ENCODE results near the gene PDGFD.

PDGFD gene

DNA sequence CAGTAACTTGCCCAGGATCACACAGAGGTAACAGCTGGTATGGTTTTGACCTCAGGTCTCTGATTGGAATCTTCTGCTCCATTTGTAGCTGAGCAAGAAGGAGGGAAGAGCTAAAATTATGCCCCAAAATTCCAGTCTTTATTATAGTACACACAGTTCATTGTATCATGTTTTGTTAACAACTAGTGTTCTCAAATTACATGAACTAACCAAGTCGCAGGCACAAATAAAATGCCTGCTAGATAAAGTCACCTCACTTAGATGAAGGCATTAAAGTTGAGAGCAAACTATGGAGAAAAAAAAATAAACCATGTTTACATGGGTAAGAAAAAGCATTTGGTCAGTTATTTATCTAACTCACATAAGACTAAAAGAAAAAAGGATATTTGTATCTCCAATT, 58.8 kb downstream of the PDGFD start:
- DNase-seq (ENCODE audit: low read depth, low spot score) = no peak
- in situ Hi-C loops (cut with HindIII; ENCODE audit: low sequenced_read_pairs) = no loop called here
- H3K4me3 ChIP-seq (ENCODE audit: low read depth, low read length) = no peak overlapping the region
- TF ChIP-seq, protein P1, sequence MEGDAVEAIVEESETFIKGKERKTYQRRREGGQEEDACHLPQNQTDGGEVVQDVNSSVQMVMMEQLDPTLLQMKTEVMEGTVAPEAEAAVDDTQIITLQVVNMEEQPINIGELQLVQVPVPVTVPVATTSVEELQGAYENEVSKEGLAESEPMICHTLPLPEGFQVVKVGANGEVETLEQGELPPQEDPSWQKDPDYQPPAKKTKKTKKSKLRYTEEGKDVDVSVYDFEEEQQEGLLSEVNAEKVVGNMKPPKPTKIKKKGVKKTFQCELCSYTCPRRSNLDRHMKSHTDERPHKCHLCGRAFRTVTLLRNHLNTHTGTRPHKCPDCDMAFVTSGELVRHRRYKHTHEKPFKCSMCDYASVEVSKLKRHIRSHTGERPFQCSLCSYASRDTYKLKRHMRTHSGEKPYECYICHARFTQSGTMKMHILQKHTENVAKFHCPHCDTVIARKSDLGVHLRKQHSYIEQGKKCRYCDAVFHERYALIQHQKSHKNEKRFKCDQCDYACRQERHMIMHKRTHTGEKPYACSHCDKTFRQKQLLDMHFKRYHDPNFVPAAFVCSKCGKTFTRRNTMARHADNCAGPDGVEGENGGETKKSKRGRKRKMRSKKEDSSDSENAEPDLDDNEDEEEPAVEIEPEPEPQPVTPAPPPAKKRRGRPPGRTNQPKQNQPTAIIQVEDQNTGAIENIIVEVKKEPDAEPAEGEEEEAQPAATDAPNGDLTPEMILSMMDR (IDR thresholded peaks at IDR 0.05; ENCODE audit: low read depth, low read length) = no peak

DNA sequence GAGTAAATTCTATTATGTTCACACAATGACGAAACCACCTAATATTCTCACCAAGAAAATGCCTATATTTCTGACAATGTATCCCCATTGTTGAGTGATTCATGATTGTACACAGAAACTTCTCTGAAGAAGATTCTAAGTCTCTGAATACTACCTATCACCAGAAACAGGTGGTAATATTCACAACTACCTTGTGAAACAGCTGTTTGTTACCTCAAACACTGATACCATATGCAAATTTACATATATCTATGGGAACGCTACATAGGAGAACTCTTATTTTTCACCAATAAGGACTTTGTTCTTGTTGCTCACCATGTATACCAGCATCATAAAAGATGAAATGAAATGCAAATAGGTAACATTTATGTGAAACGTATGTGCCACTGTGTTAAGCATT, 59.3 kb downstream of the PDGFD start:
- no peak for DNase-seq (ENCODE audit: low read depth, low spot score)

DNA sequence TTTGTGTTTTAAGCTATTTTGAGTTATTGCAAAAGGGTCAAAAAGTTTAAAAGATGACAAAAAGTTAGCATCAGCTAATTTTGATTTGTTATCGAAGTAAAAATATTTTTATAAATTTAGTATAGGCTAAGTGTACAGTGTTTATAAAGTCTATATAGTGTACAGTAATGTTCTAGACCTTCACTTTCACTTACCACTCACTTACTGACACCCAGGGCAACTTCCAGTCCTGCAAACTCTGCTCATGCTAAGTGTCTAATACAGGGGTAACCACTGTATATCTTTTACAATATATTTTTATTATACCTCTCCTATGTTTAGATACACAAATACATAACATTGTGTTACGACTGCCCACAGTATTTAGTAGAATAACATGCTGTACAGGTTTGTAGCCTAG, 59.7 kb downstream of the PDGFD start:
- in situ Hi-C loops (cut with HindIII; ENCODE audit: low sequenced_read_pairs) = no loop called here
- DNase-seq (ENCODE audit: low read depth, low spot score) = no peak
- H3K4me3 ChIP-seq (ENCODE audit: low read depth, low read length) = no peak overlapping the region
- TF ChIP-seq, protein P1 (IDR thresholded peaks at IDR 0.05; ENCODE audit: low read depth, low read length) = no peak

More for the DNA sequence above, 59.3 kb downstream of the PDGFD start:
- in situ Hi-C loops (cut with HindIII; ENCODE audit: low sequenced_read_pairs) = no loop called here
- H3K4me3 ChIP-seq (ENCODE audit: low read depth, low read length) = no peak overlapping the region
- TF ChIP-seq, protein P1 (IDR thresholded peaks at IDR 0.05; ENCODE audit: low read depth, low read length) = no peak

DNA sequence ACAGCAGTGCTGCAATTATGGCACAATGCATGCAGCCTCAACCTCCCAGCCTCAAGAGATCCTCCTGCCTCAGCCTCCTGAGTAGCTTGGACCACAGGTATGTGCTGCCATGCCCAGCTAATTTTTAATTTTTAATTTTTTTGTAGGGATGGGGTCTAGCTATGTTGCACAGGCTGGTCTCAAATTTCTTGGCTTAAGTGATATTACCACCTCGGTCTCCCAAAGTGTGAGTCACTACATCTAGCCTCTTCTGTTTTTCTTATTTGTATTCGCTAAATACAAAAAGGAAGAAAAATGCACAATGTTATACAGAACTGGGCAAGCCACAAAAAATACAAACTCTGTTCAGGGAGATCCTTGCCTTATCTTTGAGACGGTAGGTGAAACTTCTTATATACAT, 65.4 kb downstream of the PDGFD start:
- in situ Hi-C loops (cut with HindIII; ENCODE audit: low sequenced_read_pairs) = no loop called here
- DNase-seq (ENCODE audit: low read depth, low spot score) = no peak
- TF ChIP-seq, protein P1 (IDR thresholded peaks at IDR 0.05; ENCODE audit: low read depth, low read length) = no peak

DNA sequence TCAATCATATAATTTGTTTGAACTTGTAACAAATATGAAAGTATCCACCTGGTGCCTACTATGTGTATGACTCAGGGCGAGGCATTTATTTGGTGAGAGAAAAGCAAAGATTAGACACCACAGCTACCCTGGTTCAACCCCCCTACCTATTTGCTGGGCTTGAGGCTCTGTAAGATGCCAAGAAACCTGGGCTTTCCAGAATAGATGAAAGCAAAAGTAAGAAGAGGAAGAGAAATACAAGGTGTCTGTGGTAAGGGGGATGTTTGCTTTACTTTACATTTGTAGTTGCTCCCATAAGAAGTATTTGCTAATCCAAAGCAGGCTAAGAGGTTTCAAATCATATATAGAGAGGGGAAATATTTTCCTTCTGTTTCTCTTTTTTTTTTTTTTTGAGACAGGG, 65.8 kb downstream of the PDGFD start:
- TF ChIP-seq, protein P1 (IDR thresholded peaks at IDR 0.05; ENCODE audit: low read depth, low read length) = no peak
- in situ Hi-C loops (cut with HindIII; ENCODE audit: low sequenced_read_pairs) = no loop called here
- no peak for DNase-seq (ENCODE audit: low read depth, low spot score)
- H3K4me3 ChIP-seq (ENCODE audit: low read depth, low read length) = no peak overlapping the region

More for the DNA sequence above, 65.4 kb downstream of the PDGFD start:
- H3K4me3 ChIP-seq (ENCODE audit: low read depth, low read length) = no peak overlapping the region

DNA sequence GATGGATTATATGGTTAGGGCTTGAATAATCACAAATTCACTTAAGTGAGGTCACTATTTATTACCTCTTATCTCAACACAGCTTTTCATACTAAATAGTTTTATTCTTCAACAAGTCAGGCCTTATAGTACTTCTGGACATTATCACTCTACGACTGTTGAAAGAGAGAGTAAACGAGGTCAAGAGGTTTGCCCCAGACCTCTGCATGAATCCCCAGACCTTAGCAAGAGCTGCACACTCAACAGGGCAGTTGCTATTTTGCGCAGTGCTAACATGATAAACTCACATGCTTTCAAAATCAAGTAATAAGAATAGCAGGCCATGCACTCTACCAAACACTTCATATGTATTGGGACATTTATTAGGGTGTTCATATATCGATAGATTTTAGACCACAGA, 67.0 kb downstream of the PDGFD start:
- TF ChIP-seq, protein P1 (IDR thresholded peaks at IDR 0.05; ENCODE audit: low read depth, low read length) = no peak
- H3K4me3 ChIP-seq (ENCODE audit: low read depth, low read length) = no peak overlapping the region
- in situ Hi-C loops (cut with HindIII; ENCODE audit: low sequenced_read_pairs) = no loop called here
- DNase-seq (ENCODE audit: low read depth, low spot score) = no peak

DNA sequence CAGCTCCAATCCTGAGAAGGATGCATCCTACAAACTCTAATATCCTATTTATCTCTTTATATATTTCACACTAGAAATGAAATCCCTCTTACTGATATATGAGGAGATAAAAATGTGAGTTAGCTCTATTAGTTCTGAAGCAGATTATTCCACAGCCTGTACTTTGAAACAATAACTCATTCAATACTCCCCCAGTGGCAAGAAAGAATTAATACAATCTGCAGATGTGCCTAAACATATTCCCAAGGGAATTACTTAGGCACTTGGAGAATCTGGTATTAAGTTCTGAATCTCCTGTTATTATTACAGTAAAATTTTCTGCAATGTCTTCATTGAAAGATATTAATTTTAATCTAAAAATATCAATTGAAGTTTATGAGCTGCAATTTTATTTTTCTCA, 68.2 kb downstream of the PDGFD start:
- H3K4me3 ChIP-seq (ENCODE audit: low read depth, low read length) = no peak overlapping the region
- DNase-seq (ENCODE audit: low read depth, low spot score) = no peak
- TF ChIP-seq, protein P1 (IDR thresholded peaks at IDR 0.05; ENCODE audit: low read depth, low read length) = no peak
- in situ Hi-C loops (cut with HindIII; ENCODE audit: low sequenced_read_pairs) = no loop called here

Measured in astrocyte of the spinal cord (primary cell).